GM06990 (cell line): ENCODE measurements around the gene ZBTB7C.

ENCODE experiments used
- DNase-seq: peaks from one replicate; pipeline ENCODE4 v3.0.0-alpha.2; 2011; ENCODE audit not compliant: insufficient read length; ENCODE audit errors: extremely low read depth
- H3K27me3 ChIP-seq: replicated peaks from 2 replicates; pipeline ENCODE4 v1.6.0; 2011; ENCODE audit warnings: low read length; ENCODE audit not compliant: control insufficient read depth, insufficient read depth
- H3K36me3 ChIP-seq: 2 replicates; pipeline ENCODE4 v1.5.1; 2011; ENCODE audit warnings: low read length; ENCODE audit not compliant: control insufficient read depth, insufficient read depth
- H3K4me3 ChIP-seq: replicated peaks from 2 replicates; pipeline ENCODE4 v1.5.1; 2011; ENCODE audit warnings: low read depth, mild to moderate bottlenecking, control low read depth, low read length
- TF ChIP-seq, protein P1 (sequence below): IDR thresholded peaks from 2 replicates; pipeline ENCODE4 v1.5.1; 2011; ENCODE audit warnings: low read length, control low read depth, mild to moderate bottlenecking, inconsistent platforms; ENCODE audit not compliant: insufficient read depth, poor library complexity, severe bottlenecking

The ZBTB7C gene

DNA sequence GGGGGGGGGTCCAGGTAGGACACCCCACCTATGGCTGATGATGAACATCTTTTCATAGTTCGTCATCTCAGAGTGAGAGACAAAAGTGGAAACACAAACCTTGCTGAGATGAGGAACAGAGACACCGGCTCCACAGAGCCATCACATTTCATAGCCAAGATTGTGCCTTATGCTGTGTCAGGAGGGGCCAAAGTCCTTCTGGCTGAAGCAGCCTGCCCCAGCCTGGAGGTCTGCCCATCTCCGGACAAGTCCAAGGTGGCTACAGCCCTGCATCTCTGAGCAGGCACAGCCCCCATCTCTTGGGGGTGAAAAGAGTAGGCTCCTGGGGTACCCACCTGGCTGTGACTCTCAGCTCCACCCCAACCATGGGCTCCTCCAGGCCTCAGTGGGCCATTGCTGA, 70.3 kb downstream of the ZBTB7C start:
- Histone ChIP-seq H3K36me3 (no peaks in the 10 kb centered on the region), H3K27me3 (peaks cover 3% of the 10 kb centered on the region), H3K4me3 (no peak overlapping the region)
- TF ChIP-seq, protein P1, sequence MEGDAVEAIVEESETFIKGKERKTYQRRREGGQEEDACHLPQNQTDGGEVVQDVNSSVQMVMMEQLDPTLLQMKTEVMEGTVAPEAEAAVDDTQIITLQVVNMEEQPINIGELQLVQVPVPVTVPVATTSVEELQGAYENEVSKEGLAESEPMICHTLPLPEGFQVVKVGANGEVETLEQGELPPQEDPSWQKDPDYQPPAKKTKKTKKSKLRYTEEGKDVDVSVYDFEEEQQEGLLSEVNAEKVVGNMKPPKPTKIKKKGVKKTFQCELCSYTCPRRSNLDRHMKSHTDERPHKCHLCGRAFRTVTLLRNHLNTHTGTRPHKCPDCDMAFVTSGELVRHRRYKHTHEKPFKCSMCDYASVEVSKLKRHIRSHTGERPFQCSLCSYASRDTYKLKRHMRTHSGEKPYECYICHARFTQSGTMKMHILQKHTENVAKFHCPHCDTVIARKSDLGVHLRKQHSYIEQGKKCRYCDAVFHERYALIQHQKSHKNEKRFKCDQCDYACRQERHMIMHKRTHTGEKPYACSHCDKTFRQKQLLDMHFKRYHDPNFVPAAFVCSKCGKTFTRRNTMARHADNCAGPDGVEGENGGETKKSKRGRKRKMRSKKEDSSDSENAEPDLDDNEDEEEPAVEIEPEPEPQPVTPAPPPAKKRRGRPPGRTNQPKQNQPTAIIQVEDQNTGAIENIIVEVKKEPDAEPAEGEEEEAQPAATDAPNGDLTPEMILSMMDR = no peak
- no peak for DNase-seq

DNA sequence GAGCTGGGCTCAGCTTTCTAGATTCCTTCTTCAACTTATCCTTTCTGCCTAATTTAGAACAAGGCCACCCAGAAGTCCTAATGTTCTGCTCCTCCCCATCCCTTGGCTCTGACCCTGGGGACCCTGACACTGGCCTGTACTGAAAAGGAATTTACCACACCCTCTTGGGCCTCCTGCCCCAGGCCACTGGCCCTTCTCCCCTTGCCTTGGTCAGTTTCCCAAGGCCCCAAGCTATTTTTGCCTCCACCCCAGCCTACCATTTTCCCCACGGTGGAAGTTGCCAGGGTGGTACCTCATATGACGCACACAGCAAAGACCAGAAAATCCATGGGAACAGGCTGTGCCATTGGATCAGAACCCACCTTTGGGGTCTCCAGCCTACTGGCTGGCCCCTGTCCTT, 72.1 kb downstream of the ZBTB7C start:
- no peaks in the 10 kb centered on the region for H3K36me3 ChIP-seq

DNA sequence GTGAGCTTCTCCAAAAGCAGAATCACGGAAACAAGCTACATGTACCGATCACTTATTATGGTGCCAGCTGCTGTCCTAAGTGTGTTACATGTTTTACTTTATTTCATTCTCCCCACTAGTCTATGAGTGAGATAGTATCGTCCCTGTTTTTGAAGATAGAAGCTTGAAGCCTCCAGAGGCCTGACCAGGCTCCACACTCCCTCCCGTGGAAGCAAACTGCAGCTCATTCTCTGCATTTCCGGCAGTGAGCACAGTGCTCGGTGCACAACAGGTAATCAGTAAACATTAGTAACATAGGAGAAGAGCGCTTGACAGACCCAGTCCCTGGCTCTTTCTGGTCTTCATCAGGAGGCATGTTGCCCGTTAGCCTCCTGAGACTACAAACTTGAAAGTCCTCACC, 72.9 kb downstream of the ZBTB7C start:
- TF ChIP-seq, protein P1 = no peak
- no peak for DNase-seq

More for the DNA sequence above, 72.1 kb downstream of the ZBTB7C start:
- no peak overlapping the region for H3K4me3 ChIP-seq
- DNase-seq = no peak
- TF ChIP-seq, protein P1 = no peak
- H3K27me3 ChIP-seq = peaks cover 3% of the 10 kb centered on the region

DNA sequence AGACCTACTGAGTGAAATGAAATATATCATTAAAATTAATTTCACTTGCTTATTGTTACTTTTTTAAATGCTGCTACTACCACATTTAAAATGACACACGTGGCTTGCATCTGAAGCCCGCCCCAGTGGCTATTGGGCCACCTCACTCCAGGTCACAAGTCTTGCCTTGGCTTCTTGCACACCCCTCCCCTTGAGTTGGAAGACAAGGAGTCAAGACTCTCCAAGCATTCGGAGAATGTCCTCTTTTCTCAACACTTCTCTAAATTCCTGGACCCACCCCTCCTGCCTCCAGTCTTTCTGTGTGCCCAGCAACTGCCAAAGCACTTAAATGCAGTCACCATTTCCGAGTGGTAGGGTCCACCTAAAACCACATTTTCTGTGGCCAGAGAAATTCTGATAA, 73.4 kb downstream of the ZBTB7C start:
- DNase-seq = no peak
- Histone ChIP-seq H3K4me3 (no peak overlapping the region), H3K36me3 (no peaks in the 10 kb centered on the region), H3K27me3 (peaks cover 1% of the 10 kb centered on the region; the same call in 1 of the 2 replicates)
- TF ChIP-seq, protein P1 = no peak

More for the DNA sequence above, 72.9 kb downstream of the ZBTB7C start:
- H3K4me3 ChIP-seq = no peak overlapping the region
- peaks cover 2% of the 10 kb centered on the region for H3K27me3 ChIP-seq
- no peaks in the 10 kb centered on the region for H3K36me3 ChIP-seq

- no peak for DNase-seq
- no peaks in the 10 kb centered on the region; the same call in 1 of the 2 replicates for H3K27me3 ChIP-seq
- TF ChIP-seq, protein P1 = no peak
- H3K4me3 ChIP-seq = no peak overlapping the region
- H3K36me3 ChIP-seq = no peaks in the 10 kb centered on the region
Measured at GRCh38 chr18:48334845-48335244, 74.3 kb downstream of the ZBTB7C start.

- TF ChIP-seq, protein P1 = no peak
- Histone ChIP-seq H3K36me3 (no peaks in the 10 kb centered on the region), H3K4me3 (no peak overlapping the region), H3K27me3 (no peaks in the 10 kb centered on the region; the same call in 1 of the 2 replicates)
- no peak for DNase-seq
Measured at GRCh38 chr18:48333563-48333962, 75.6 kb downstream of the ZBTB7C start.
